Measurements from ENCODE around the gene MBNL2.

MBNL2 gene

GRCh38 chr13:97235549-97236231, 13.6 kb downstream of the MBNL2 start:
- DNase-seq, result no peak

DNA sequence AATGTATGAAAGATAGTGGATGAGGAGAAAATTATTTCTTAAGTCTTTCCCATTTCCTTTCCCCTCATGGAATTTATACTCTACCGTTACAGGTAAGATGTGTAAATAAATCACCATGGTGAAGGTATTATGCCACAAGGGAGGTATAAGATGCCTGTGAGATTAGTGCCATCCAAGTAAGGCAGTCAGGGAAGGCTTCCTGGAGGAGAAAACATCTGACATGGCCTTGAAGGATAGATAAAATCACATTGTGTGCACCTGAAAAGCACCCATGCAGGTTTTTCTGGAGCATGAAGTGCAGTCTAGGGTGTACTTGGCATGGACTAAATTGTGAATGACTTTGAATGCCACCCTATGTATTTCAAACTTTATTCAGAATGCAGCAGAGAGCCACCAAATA, 15.3 kb downstream of the MBNL2 start:
- DNase-seq, result no peak

DNA sequence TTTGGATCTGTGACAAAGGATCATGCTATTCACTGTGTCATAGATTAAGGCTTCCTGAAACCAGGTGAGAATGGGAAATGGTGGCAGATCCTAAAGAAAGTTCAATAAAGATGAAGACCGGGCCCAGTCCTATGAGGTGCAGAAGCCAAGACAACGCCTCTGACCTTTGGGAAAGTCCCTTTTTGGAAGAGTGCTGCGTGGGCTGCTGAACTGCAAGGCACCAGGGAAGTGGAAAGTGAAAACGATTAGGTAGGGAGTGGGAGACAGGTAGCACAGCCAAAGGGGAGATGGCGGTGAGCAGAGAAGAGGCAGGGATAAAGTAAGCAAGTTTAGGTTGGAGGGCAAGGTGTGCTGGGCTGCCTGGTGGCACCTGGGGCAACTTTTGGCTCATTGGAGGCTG, 16.3 kb downstream of the MBNL2 start:
- DNase-seq, result no peak

GRCh38 chr13:97238883-97239282, 16.8 kb downstream of the MBNL2 start:
- DNase-seq, result no peak

- DNase-seq, result no peak
Measured at GRCh38 chr13:97239306-97239705, 17.2 kb downstream of the MBNL2 start.

DNA sequence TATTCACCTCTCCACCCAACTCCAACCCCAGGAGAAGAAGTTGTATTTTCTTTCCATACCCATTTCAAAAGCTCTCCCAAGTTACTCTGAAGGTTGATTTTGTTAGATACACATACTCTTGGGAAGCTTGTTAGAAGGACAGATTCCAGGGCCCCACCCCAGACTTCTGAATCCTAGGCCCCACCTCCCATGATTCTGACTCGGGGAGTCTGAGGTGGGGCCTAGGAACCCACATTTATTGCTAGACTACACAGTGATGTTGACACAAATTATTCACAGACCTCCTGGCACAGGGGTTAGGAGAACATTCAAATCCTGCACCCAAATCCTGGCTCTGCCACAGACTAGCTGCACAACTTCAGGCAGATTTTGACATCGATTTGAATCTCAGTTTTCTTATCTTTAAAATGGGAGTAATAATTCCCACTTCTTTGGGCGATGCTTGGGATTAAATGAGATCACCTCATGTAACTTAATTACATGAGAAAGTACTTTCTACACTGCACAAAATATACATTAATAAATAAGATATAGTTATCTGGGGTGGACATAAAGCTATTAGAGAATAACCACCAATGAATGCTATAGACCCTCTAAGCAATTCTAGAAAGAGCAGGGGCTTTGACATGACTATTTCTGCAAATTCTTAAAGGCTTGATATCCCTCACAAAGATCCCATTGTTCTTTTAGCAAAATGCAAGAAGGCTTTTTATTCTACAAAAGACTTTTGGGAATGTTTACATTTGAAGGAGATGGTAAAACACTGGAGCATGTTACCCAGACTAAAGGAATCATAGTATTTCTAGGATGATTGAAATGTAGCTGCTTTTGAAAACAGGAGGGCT, 18.0 kb downstream of the MBNL2 start:
- no peak for DNase-seq

GRCh38 chr13:97240788-97241734, 18.9 kb downstream of the MBNL2 start:
- no peak for DNase-seq

DNA sequence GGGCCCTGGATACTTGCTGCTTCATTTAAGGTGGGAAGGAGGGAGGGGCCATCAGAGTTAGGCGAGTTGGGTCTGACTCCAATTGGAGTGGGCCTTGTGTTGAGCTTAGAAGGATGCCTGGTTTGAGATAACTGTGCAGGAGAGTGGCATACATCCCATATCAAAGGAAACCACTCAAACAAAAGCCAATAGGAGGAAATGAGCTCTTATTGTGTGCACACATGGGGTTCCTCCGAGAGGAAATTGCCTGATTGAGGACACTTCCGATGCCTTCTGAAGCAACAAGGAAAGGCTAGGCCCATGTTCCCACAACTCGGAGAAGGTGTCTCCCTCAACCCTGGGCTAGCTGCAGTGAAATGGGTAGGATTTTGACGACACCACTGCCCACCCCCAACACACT, 19.6 kb downstream of the MBNL2 start:
- no peak for DNase-seq

DNA sequence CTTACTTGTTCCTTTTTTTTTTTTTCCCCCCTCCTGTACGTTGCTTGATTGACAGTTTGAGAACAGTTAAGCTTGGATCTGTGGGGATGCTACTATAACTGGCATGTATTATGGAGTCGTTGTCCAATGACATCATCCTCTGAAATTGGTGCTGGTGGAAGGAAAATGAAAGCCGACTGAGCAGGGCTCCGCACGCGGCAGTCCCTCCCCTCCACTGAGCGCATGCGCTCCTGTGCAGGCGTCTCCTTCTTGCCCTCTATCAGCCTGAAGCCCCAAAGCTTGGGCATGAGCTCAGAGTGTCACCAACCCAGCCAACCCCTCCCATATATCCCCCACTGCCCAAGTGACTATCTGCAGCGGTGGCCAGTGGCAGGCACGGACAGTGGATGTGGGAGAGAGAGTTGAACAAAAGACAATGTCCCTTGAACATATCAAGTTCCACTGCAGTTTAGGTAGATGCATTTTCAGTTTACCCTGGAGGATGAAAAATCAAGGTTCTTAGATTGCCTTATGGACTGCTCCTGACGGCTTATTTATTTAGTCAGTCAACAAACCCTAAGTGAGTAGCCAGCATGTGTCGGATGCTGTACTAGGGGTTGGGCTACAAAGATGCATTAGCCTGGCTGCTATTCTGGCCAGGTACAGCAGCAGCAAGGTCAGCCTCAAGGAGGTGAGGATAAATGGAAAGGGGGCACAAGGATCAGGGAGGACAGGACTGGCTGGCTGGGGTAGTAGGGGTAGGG, 20.8 kb downstream of the MBNL2 start:
- no peak for DNase-seq

DNA sequence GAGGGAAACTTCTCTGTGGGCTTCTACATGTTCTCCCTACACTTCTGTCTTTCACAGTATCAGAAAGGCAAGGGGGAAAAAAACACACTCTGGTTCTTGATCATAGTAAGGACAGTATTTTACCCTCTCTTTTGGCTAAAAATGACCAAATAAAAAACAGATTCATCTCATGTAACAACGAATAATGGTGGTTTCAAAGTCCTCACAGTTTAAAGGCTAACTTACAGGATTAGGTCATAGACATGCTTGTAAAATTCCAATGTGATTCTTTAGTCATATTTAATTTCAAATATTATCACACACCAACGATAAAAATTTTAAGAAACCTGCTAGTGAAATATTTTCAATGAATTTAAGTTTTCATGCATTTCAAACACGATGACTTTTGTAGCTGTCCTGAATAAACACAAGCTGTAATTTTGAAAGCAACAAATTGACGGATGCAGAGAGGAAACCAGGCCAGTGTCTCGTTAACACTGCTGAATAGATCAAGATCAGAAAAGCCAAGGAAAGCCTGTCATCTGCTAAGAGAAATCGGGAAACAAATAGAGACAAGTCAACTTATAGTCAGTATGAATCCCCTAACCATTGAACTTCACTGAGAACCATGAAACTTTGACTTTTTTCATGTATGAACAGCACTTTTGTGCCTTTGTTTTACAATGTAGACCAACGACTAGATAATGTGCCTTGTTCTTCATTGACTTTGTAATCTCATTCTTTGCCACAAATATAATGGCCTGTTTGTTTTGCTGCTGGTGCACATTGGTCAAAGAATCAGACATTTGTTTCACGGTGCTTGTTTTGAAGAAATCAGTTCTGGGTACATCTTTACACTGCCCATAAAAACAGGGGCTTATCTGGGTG, 22.0 kb downstream of the MBNL2 start:
- no peak for DNase-seq

DNA sequence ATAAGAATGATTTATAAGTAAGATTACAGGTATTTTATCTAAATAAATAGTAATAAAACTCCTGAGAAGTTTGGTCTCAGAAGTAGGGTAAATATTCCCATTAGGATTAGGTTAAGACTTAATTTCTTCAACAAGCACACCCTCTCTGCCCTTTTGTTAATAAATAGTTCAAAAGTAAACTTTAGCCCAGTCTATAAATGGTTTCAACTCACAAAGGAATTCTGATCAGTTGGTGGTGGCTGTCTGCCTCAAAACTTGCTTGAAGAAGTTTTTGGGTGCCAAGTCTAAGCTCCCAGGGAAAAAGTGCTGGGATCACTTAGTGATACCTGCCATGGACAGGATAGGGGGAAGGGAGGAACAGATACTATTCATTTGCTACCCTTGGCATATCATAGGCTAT, 22.9 kb downstream of the MBNL2 start:
- DNase-seq, result no peak

DNA sequence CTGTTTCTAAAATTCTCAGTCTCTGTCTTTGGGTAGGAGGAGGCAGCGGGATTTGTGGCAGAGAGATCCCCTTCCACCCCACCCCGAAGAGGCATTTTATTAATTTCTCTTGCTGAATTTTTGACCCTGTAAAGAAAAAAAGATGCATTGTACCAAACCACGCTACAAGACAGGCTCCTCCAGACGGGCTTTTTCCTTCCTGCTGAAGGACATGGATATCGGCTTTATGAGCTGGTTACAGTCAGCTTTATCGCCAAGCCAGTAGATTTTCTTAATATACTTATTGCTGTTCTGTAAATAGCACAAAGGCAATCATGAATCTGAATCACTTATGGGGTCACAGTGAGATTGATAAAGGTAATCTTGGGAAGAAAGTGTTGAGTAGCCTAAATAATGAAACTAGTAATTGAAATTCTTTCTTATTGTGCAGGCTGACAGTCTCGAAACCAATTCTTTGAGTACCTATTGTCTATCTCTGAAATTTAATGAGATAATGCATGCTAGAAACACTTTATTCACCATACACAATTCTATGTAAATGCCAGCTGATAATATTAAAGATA, 24.5 kb downstream of the MBNL2 start:
- DNase-seq, result no peak

DNA sequence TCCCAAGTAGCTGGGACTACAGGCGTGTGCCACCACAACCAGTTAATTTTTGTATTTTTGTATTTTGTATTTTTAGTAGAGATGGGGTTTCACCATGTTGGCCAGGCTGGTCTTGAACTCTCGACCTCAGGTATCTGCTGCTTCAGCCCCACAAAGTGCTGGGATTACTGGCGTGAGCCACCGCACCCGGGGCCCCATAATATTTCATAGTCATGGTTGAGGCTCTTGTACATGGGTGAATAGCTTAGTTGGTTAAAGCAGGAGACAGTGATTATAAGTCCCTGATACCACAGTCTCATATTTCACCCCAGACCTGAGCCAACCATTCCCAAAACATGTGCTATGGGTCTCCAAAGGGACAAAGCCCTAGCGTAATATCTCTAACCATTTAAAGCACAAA, 26.1 kb downstream of the MBNL2 start:
- DNase-seq, result no peak

DNA sequence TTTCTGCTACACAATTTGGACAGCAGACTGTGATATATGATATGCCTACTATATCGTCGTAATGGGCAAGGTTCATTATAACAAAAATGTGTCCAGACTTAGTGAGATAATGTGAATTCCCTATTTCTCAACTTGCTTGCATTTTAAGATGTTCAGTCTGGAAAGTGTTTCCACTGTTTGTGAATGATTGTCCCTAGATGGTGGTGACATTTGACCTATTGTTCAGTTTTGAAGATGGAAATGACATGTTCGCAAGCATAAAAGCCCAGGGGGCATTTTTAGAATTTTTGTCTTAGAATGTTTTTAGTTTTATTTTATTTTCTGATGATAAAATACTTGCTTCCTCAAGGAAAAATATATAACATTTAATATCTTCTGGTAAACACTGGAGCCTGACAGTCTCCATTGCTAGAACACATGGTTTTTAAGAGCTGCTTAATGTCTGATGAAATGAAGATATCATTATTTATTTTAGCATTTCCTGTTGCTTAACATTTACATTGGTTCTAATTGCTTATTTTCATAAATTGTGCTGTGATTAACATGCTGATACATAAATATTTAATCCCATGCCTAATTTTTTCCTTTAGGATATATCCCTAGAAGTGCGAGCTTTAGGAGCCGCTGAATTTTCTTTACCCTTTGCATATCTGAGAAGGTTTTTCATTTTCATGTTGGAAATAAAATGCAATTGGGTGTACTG, 27.1 kb downstream of the MBNL2 start:
- no peak for DNase-seq

- no peak for DNase-seq
Measured at GRCh38 chr13:97249796-97250495, 27.8 kb downstream of the MBNL2 start.

DNA sequence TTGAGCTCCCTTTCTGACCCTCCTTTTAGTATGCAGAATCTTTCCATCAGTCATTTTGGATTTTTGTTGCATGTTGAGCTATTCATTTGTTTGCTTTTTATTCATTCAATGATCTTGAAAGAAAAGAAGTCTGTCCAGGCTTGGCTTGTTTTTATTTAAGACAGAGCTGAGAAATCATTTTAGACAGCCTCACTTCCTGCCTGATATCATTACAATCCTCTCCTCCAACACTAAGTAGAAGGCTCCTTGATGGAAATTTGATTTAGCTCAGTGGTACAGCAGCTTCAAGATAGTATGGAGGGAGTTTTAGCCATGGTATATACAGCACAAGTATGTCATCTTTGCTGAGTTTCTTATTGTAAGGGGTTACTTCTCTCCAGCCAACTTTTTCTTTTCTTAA, 28.4 kb downstream of the MBNL2 start:
- no peak for DNase-seq

- no peak for DNase-seq
Measured at GRCh38 chr13:97252735-97253134, 30.6 kb downstream of the MBNL2 start.

- no peak for DNase-seq
Measured at GRCh38 chr13:97253581-97254293, 31.6 kb downstream of the MBNL2 start.

GRCh38 chr13:97254816-97255215, 32.7 kb downstream of the MBNL2 start:
- no peak for DNase-seq

All from DMS153 (cell line).